ENCODE results near the gene ENTPD2.

DNA sequence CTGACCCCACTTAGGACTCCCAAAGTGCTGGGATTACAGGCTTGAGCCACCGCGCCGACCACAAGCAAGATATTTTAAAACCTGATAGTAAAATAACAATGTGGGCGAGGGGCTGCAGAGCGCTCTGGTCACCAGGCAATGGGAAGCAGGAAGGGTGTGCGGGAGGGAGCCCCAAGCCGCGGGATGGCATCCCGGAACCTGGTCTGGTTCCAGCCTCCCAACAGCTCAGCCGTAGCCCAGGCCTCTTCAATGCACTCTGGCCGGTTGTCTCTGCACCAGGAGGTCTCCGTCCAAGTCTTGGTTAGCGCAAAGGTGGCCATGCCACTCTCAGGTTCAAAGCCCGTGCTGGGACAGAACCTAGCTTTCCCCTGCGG, 22.8 kb upstream of the ENTPD2 start:
- TF ChIP-seq POLR2A (IDR thresholded peaks at IDR 0.05) = no peak
- TF ChIP-seq, protein P1, sequence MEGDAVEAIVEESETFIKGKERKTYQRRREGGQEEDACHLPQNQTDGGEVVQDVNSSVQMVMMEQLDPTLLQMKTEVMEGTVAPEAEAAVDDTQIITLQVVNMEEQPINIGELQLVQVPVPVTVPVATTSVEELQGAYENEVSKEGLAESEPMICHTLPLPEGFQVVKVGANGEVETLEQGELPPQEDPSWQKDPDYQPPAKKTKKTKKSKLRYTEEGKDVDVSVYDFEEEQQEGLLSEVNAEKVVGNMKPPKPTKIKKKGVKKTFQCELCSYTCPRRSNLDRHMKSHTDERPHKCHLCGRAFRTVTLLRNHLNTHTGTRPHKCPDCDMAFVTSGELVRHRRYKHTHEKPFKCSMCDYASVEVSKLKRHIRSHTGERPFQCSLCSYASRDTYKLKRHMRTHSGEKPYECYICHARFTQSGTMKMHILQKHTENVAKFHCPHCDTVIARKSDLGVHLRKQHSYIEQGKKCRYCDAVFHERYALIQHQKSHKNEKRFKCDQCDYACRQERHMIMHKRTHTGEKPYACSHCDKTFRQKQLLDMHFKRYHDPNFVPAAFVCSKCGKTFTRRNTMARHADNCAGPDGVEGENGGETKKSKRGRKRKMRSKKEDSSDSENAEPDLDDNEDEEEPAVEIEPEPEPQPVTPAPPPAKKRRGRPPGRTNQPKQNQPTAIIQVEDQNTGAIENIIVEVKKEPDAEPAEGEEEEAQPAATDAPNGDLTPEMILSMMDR (IDR thresholded peaks at IDR 0.05 in 4 of 5, conservative IDR thresholded peaks at IDR 0.05 in 1 of 5) = no peak
